Panc1 (cell line): ENCODE data around the gene DEPDC4. TPM values are rescaled to one million over a fixed set of nuclear protein-coding genes. Genes with fewer than 3 reads are reported as not detected.

Experiments
- ATAC-seq: fragments of 200-7000 bp; cut with Tn5 transposase; 2 replicates; pipeline ENCODE4 v1.9.1; 2020; ENCODE audit warnings: mild to moderate bottlenecking, moderate library complexity
- BruUV-seq: library from RNA; stranded (reverse); fragments of 400-500 nt; replicated peaks from 2 replicates; lab custom pipeline; 2021; lab: Mats Ljungman, UMichigan
- CTCF ChIA-PET: fragments of 300-600 bp; sonication (Branson Sonifier 250); formaldehyde crosslinking; loops from one replicate; lab custom pipeline; 2022; ENCODE audit warnings: antibody characterized with exemption; lab: Charles Lee
- POLR2A ChIA-PET: fragments of 300-600 bp; sonication (Branson Sonifier 250); formaldehyde crosslinking; loops from one replicate; lab custom pipeline; 2022; ENCODE audit warnings: antibody characterized with exemption; lab: Charles Lee
- DNase-seq: peaks from one replicate; pipeline ENCODE4 v3.0.0-alpha.2; 2010; ENCODE audit warnings: low read depth, low spot score
- H3K27ac ChIP-seq: 2 replicates; pipeline ENCODE4 v1.5.1; 2011; ENCODE audit warnings: mild to moderate bottlenecking, low read length, inconsistent platforms
- H3K27me3 ChIP-seq: fragments of 200-500 bp; sonication (Bioruptor generic); 2 replicates; pipeline ENCODE4 v1.6.0; 2014; ENCODE audit warnings: low read length, inconsistent platforms; ENCODE audit not compliant: control insufficient read depth, insufficient read depth
- H3K36me3 ChIP-seq: fragments of 200-500 bp; sonication (Bioruptor generic); 2 replicates; pipeline ENCODE4 v1.5.1; 2014; ENCODE audit warnings: inconsistent platforms, mild to moderate bottlenecking, low read length, moderate library complexity; ENCODE audit not compliant: control insufficient read depth, insufficient read depth
- H3K4me1 ChIP-seq: 2 replicates; pipeline ENCODE4 v1.5.1; 2011; ENCODE audit warnings: inconsistent platforms, mild to moderate bottlenecking, low read length, moderate library complexity; ENCODE audit not compliant: control insufficient read depth, insufficient read depth
- H3K4me3 ChIP-seq, 2 experiments: 2 replicates each; pipeline ENCODE4 v1.5.1; 2011 to 2012; ENCODE audit warnings: low read depth in 2 of 2, low read length in 2 of 2, mild to moderate bottlenecking in 2 of 2, inconsistent platforms in 1 of 2, moderate library complexity in 1 of 2
- H3K9me3 ChIP-seq: fragments of 200-500 bp; sonication (Bioruptor generic); 2 replicates; pipeline ENCODE4 v1.5.1; 2014; ENCODE audit warnings: low read depth, mild to moderate bottlenecking, inconsistent platforms, low read length, moderate library complexity; ENCODE audit not compliant: control insufficient read depth, insufficient read depth
- POLR2AphosphoS5 ChIP-seq: IDR thresholded peaks from 2 replicates; pipeline ENCODE4 v1.6.1; 2012; ENCODE audit warnings: mild to moderate bottlenecking, low read depth, low read length, moderate library complexity
- SIN3A ChIP-seq: IDR thresholded peaks from 2 replicates; pipeline ENCODE4 v1.6.1; 2012; ENCODE audit warnings: low read depth, mild to moderate bottlenecking, low read length, moderate library complexity, borderline replicate concordance; ENCODE audit not compliant: insufficient read depth
- TCF7L2 ChIP-seq: IDR thresholded peaks from 2 replicates; pipeline ENCODE4 v1.6.1; 2011; ENCODE audit warnings: mild to moderate bottlenecking, low read depth, low read length, inconsistent platforms
- in situ Hi-C: cut with HindIII; loops from 2 replicates; pipeline ENCODE4 v1.10.0; 2016; ENCODE audit warnings: low sequenced_read_pairs, low pct_unique_long_range_greater_than_20kb
- intact Hi-C: fragments of 100-400 bp; cut with micrococcal nuclease; formaldehyde crosslinking; loops from one replicate; pipeline ENCODE4 v1.10.0; 2022; ENCODE audit not compliant: unreplicated experiment
- total RNA-seq: library from RNA; stranded (reverse); gene quantifications from one replicate; pipeline ENCODE4 v1.2.1, GENCODE V29; 2021; ENCODE audit not compliant: unreplicated experiment
- TF ChIP-seq, protein P1 (sequence below), 2 experiments: IDR thresholded peaks; 2 replicates each; pipeline ENCODE4 v1.6.1; 2011 to 2012; ENCODE audit warnings: low read depth in 2 of 2, control low read depth in 1 of 2, low read length in 1 of 2, mild to moderate bottlenecking in 1 of 2, moderate library complexity in 1 of 2; ENCODE audit not compliant: insufficient read depth in 1 of 2
- TF ChIP-seq, protein P2 (sequence below): fragments of 450-650 bp; IDR thresholded peaks from 2 replicates; pipeline ENCODE4 v1.5.1; 2017; ENCODE audit warnings: mild to moderate bottlenecking

The DEPDC4 gene
- total RNA-seq, 1 experiment from 2014 or later, result 2.6 TPM

DNA sequence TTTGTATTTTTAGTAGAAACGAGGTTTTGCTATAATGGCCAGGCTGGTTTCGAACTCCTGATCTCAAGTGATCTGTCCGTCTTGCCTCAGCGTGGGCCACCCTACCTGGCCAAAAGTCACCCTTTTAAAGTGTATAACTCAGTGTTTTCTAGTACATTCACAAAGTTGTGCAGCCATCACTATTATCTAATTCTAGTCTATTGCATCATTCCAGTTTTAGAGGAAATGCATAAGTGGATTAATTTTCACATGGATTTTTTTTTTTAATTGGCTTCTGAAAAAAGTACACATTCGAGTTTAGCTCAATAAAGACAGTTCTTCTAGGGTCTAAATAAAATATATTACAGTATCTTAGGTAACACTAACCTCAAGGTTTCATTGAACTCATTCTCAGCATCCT lies 3.7 kb downstream of the DEPDC4 start:
- ATAC-seq (no peak), DNase-seq (no peak)
- 0 out of 2 replicates have a peak, but pooled peaks cover 3% of the 10 kb centered on the region for H3K4me1 ChIP-seq
- ChIA-PET POLR2A (no interaction called here), CTCF (no interaction called here)
- no peak overlapping the region for H3K27ac ChIP-seq
- in situ Hi-C loops, result no loop called here
- H3K9me3 ChIP-seq, result no peaks in the 10 kb centered on the region
- intact Hi-C loops, result no loop called here
- peaks cover 2% of the 10 kb centered on the region; the same call in 1 of the 2 replicates for H3K36me3 ChIP-seq
- TF ChIP-seq POLR2AphosphoS5, result no peak
- TF ChIP-seq, protein P1, sequence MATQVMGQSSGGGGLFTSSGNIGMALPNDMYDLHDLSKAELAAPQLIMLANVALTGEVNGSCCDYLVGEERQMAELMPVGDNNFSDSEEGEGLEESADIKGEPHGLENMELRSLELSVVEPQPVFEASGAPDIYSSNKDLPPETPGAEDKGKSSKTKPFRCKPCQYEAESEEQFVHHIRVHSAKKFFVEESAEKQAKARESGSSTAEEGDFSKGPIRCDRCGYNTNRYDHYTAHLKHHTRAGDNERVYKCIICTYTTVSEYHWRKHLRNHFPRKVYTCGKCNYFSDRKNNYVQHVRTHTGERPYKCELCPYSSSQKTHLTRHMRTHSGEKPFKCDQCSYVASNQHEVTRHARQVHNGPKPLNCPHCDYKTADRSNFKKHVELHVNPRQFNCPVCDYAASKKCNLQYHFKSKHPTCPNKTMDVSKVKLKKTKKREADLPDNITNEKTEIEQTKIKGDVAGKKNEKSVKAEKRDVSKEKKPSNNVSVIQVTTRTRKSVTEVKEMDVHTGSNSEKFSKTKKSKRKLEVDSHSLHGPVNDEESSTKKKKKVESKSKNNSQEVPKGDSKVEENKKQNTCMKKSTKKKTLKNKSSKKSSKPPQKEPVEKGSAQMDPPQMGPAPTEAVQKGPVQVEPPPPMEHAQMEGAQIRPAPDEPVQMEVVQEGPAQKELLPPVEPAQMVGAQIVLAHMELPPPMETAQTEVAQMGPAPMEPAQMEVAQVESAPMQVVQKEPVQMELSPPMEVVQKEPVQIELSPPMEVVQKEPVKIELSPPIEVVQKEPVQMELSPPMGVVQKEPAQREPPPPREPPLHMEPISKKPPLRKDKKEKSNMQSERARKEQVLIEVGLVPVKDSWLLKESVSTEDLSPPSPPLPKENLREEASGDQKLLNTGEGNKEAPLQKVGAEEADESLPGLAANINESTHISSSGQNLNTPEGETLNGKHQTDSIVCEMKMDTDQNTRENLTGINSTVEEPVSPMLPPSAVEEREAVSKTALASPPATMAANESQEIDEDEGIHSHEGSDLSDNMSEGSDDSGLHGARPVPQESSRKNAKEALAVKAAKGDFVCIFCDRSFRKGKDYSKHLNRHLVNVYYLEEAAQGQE (IDR thresholded peaks at IDR 0.05; ENCODE audit: insufficient read depth in 1 of 2, low read depth in 2 of 2, low read length in 1 of 2), result no peak
- TF ChIP-seq SIN3A, result no peak
- no peak for TF ChIP-seq TCF7L2
- TF ChIP-seq, protein P2, sequence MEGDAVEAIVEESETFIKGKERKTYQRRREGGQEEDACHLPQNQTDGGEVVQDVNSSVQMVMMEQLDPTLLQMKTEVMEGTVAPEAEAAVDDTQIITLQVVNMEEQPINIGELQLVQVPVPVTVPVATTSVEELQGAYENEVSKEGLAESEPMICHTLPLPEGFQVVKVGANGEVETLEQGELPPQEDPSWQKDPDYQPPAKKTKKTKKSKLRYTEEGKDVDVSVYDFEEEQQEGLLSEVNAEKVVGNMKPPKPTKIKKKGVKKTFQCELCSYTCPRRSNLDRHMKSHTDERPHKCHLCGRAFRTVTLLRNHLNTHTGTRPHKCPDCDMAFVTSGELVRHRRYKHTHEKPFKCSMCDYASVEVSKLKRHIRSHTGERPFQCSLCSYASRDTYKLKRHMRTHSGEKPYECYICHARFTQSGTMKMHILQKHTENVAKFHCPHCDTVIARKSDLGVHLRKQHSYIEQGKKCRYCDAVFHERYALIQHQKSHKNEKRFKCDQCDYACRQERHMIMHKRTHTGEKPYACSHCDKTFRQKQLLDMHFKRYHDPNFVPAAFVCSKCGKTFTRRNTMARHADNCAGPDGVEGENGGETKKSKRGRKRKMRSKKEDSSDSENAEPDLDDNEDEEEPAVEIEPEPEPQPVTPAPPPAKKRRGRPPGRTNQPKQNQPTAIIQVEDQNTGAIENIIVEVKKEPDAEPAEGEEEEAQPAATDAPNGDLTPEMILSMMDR, result no peak
- H3K4me3 ChIP-seq, result no peak overlapping the region
- BruUV-seq, result no TSS peak
- H3K27me3 ChIP-seq, result no peaks in the 10 kb centered on the region

DNA sequence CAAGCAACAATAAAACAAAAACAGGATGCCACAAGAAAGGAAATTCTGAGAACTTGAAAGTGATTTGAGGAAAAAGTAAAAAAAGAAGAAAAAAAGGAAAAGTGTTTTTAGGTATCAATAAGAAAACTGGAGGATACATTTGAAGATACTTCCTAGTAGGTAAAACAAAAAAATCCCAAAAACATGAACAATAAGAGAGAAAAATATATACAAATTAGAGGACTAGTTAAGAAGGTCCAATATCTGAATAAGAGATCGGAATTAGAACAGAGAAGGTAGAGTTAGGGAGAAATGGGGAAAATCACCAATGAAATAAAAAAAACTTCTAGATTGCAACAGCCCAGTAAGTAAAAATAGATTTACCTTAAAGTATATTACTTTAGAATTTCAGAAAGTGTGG lies 8.8 kb downstream of the DEPDC4 start:
- CTCF ChIA-PET, result no interaction called here

More for the DNA sequence above, 8.8 kb downstream of the DEPDC4 start:
- no peaks in the 10 kb centered on the region for H3K9me3 ChIP-seq
- H3K4me3 ChIP-seq, result no peak overlapping the region
- BruUV-seq, result no TSS peak
- ATAC-seq, result no peak
- intact Hi-C loops, result no loop called here
- TF ChIP-seq TCF7L2, result no peak
- TF ChIP-seq SIN3A, result no peak
- TF ChIP-seq POLR2AphosphoS5, result no peak
- TF ChIP-seq, protein P2, result no peak
- TF ChIP-seq, protein P1 (IDR thresholded peaks at IDR 0.05; ENCODE audit: insufficient read depth in 1 of 2, low read depth in 2 of 2, low read length in 1 of 2), result no peak
- no peaks in the 10 kb centered on the region for H3K27me3 ChIP-seq
- in situ Hi-C loops, result no loop called here
- POLR2A ChIA-PET, result interaction anchor here (0.6 kb wide), 1 partner anchor 9 kb away, joined by 10 read pairs; the partner anchor contains the start of genes DEPDC4 and SCYL2
- no peaks in the 10 kb centered on the region for H3K4me1 ChIP-seq
- no peak overlapping the region for H3K27ac ChIP-seq
- H3K36me3 ChIP-seq, result no peaks in the 10 kb centered on the region
- DNase-seq, result no peak
